ENCODE measurements around the gene CACNA2D3. TPM values are rescaled to one million over a fixed set of nuclear protein-coding genes. Genes with fewer than 3 reads are reported as not detected.
"Not testable (repeated sequence)": the region's sequence is repeated elsewhere in the genome, so short reads cannot be mapped to it uniquely, and the experiment has no call there.

The CACNA2D3 gene
- total RNA-seq, 1 donor from 2014 or later = 4.7 TPM

DNA sequence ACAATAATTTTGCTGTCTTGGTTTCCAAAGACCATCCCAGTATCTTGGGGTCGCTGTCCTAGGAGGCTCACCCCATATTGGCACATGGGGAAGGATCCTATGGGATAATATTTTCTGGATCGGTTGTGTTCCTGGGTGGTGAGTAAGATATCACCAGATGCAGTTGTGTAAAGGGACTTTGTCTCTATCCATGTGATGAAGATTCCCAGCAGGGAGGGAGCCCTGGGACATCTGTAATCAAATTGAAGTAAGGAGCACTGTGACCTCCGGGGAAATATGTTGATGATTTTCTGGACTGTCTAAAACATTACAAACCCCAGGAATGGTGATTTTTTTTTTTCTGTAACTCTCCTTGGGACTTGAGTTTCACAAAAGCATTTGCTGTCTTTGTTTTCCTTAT is 841.7 kb downstream of the CACNA2D3 start:
- no peak for DNase-seq (ENCODE audit: low spot score)

DNA sequence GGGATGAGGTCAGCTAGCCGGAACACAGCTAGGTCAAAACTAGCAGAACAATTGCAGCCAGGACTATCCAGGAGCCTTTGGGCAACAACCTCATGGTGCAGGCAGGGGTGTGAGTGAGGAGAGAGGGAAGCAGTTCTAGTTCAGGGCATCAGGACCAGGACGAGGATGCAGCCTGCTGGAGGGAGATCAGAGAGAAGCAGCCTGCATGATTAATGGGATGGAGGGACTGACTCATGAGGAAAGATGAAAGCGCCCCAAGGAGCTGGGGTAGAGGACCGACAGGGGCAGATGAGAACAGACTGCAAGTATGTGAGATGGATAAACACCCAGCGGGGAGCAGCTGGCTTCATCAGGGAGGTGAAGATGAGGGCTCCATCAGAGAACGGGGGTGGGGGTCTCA is 843.4 kb downstream of the CACNA2D3 start:
- DNase-seq (ENCODE audit: low spot score) = no peak

DNA sequence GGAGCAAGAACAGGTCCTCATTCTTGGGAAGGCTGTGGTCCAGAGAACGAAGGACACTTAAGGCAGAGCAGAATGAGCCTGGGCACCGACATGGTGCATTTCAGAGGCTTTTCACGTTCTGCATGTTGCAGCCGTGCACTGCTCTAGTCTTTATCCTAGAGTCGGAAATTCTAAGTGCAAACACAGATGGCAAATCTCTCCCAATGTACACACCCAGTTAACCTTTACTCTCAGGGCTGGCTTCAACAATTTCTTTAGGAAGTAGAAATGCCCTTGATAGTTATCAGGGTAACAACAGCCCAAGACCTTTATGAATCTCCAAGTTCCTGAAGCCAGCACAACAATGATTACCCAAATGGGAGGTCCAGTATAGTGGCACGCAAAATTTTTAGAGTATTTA is 844.6 kb downstream of the CACNA2D3 start:
- no peak for DNase-seq (ENCODE audit: low spot score)

DNA sequence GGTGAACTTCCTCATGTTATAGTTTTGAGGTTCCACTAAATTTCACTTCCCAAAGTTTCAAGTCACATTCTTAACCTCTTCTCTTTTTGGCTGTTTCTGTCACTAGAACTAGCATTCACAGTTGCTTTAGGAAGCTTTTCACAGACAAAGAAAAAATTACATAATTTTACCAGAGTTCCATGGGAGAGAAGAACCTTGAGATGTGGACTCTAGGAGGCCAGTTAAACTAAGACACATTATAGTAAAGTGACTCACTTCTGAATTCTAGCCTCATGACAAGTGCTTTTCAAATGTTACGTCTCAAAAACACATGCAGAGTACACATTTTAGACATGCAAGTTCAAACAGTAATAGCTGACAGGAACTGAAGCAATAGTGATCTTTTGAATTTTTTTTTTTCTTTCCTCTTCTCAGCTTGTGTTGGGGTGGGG is 845.4 kb downstream of the CACNA2D3 start:
- no peak for DNase-seq (ENCODE audit: low spot score)

DNA sequence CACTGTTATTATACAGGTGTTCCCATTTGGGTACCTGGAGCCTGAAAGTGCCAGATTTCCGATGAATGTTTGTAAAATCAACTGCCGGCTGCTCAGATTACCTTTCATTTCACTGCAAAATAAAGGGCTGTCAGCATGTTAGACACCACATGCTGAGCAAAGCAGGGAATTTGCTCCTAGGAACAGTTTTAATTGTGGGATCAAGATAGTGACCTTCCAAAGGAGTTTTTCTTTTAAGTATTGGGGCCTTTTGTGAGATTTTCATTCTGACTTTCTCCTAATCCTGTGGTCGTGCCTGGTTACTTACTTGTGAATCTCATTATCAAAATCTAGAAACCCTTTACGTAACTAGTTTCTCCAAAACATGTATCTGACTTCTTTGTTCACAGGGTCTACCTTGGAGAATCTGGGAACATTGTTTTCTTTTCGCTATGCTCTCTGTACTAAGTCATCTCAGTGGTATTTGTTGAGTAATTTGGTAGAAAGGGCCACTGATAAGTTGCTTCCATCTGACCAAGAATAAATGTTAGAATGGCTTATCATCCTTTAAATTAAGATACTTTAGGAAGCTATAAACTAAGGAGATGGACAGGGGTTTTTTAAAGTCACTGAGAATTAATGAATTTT is 846.3 kb downstream of the CACNA2D3 start:
- DNase-seq (ENCODE audit: low spot score) = no peak

DNA sequence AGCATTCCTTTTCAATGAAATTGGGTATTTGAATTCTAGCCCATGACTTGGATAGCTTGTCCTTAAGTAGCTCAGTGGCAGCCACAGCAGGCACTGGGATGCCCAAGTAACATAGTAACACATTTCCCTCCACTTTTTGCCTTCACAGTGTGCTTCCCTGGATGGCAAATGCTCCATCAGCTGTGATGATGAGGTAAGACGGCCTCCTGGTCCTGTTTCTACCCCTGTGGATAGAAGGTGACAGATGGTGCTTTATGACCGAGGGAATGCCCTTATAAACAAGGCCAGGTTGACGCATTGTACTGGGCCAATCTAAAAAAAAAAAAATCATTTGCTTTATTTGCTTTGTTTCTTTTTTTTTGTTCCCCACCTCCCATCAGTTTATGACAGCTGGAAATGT is 847.3 kb downstream of the CACNA2D3 start:
- DNase-seq (ENCODE audit: low spot score) = no peak

DNA sequence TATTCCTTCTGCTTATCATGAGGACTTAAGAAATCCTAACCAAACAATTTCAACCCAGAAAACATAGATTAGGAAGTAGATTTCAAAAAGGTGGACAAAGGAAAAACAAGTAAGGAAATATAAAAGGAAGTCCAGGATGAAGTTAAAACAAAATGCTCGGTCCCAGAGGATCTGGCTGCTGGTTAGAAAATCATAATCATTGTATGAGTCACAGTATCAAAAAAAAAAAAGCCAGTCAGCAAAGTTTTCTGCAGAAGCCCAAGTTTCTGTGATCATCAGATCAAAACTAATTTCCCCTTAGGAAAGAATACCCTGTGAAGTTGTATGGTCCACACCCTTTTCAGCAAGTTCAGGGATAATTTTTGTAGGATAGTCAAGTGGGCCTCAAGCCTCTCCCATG is 848.5 kb downstream of the CACNA2D3 start:
- no peak for DNase-seq (ENCODE audit: low spot score)

DNA sequence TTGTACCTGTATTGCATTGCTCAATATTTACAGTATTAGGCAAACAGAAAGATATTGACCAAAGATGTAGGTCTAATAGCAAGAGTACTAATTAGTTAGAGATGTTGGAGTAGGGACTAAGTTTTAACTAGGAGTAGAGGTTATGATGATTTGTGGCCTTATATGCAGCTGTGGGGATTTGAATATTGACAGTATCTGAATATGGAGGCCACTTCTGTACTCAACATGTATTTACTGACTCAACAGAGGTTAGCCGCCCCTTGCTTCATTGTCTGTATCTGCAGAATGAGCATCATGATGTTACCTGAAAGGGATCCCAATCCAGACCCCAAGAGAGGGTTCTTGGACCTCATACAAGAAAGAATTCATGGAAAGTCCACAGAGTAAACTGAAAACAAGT is 855.1 kb downstream of the CACNA2D3 start:
- no peak for DNase-seq (ENCODE audit: low spot score)

DNA sequence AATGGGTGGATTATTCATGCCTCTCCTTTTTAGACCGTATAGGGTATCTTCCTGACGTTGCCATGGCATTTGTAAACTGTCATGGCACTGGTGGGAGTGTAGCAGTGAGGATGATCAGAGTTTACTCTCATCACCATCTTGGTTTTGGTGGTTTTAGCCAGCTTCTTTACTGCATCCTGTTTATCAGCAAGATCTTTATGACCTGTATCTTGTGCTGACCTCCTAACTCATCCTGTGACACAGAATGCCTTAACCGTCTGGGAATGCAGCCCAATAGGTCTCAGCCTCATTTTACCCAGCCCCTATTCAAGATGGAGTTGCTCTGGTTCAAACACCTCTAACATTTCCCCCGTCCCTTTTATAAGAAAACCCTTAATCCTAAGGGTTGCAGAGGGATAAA is 855.6 kb downstream of the CACNA2D3 start:
- DNase-seq (ENCODE audit: low spot score) = not testable (repeated sequence)

DNA sequence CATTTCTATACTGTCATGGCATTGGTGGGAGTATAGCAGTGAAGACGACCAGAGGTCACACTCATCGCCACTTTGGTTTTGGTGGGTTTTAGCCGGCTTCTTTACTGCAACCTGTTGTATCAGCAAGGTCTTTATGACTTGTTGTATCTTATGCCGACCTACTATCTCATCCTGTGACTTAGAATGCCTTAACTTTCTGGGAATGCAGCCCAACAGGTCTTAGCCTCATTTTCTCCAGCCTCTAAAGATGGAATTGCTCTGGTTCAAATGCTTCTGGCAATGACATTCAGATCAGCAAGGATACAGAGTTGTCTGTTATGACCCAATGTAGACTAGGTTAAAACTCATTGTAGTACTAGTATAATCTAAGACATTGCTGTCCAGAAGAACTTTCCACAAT is 860.5 kb downstream of the CACNA2D3 start:
- DNase-seq (ENCODE audit: low spot score) = no peak

DNA sequence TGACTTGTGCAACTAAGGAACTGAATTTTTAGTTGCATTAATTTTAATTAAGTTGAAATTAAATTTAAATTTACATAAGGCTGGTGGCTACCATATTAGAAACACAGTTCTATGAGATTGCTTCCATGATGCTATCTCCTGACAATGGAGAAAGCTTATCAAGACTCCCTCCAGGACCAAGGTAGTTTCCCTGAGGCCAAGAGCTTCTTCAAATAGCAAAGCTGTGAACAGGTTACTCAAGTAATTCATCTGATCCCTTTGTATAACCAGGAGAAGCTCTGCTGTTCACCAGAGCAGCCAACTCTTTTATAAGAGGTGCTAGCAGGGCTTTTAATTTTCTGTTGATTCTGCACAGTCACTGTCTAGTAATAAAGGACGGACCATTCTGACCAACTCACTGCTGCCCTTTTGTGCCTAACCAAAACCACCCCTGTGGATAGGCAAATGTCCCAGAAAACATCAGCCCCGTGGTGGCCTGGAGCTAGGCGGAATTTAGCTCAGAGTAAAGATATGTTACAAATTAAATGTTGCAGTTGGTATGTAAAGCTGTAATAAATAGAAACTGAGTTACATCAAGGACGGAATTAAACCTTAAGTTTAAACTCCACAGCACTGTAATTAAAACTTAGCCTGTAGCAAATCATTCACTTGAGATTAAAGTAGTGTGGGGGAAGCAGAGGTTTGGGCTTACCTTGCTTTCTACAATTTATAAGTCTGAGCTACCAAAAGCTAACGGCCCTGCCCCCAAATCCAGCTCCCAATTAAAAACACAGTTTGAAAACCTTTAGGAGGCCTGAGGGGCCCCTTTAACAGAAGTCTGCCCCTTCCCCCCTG is 861.1 kb downstream of the CACNA2D3 start:
- DNase-seq (ENCODE audit: low spot score) = no peak

DNA sequence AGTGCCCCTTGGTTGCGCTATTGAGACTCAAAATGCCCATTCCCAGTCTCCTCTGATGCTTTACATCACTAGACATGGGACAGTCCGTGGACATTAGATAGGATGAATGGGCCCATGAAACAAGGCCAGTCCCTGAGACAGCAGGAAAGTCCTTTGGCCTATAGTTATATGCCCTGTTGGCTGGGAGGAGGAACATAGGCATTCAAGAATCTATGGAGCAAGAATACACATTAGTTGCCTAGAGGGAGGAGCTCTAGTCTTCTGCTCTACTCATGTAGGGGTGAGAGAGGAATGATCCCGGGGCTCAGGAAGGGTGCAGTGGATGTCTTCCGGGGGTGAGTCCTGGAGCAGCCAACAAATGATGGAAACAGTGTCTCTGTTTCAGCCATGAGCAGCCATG is 863.5 kb downstream of the CACNA2D3 start:
- DNase-seq (ENCODE audit: low spot score) = no peak

DNA sequence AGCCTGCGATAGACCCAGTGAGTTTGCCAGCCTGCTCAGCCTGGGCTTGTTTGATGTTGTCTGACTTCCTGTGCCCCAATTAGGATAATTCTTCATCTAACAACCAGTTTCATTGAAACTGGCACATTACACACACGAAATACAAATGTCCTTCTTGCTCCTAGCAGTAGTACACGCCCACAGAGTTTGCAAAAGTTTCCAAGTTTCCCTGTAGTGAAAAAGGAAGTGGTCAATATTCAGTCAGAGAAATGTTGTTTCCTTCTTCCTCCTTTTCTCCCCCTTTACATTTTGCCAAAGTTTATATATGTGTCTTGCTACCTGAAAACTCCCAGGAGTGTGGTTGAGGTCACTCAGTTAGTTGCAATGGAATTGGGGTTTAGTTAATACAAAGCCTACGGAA is 863.9 kb downstream of the CACNA2D3 start:
- DNase-seq (ENCODE audit: low spot score) = no peak

DNA sequence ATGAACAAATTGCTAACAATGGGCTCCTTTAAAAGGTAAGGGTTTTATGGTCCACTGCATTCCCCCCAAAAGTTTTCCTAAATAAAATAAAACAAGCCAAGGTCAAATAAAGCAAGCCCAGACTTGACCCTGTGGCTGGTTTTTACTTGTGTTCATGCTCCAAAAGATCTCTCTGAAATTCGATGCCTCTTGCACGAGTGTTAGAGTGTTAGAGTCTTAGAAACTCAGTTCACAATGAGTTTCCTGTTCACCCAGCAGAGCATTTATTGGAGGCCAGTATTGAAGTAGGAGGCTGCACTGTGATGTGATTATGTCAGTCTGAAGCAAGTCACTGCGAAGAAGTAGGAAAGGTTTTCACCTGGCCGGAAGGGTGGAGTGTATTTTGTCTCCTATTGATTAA is 865.4 kb downstream of the CACNA2D3 start:
- no peak for DNase-seq (ENCODE audit: low spot score)

DNA sequence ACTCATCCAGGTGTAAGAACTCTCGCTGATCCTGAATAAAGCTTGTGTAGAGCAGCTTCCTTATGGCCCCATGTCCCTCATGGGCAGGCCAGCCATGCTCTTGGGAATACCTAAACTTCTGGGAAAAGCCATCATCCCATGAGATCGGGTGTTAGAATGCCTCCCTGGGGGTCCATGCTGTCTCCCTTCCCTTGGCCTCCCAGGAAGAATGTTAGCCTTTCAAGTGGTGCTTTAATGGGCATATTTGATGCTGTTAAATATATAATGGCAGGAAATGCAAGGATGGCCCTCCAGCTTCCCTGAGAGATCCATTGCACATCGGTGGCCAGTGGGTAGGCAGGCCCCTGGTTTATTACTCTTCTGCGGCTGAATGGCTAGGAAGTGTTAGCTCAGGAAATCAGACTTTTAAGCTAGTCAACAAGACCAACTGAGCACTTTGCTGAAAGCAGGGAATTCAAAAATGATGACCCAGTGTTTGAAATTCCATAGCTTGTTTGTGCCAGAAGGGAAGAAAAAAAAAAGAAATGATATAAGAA is 866.0 kb downstream of the CACNA2D3 start:
- no peak for DNase-seq (ENCODE audit: low spot score)

DNA sequence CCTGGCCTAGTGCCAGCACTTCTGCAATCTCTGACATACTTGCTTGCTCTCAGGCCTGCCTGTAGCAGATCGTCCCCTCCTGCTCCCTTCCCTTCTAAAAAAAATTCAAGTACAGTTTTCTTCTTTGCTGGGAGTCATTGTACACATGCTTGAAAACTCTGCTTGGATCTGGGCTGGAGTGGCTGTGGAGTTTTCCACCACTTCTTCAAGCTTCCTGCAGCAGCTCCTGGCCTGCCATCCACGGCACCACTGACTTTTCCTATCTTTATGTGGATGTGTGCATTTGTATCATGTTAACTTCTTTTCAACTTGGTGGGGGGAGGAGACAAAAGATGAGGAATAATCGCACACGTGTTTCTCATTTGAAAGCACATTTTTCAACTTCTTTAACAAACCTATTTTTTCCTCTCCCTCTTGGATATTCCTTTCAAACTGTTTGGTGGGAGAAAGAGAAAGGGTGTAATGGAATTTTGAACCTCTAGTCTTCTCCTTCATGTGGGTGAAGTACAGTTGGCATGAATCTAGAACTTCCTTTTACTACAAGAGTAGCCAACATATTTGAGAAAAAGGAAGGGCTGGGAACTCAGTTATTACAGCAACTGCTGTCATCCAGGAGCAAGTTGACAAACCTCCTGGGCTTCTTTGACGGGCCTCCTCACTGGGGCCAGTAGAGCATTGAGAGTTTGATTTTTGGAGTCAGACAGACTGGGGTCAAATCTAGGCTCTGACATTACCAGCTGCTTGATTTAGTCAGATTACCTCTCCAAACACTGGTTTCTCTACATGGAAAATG is 866.7 kb downstream of the CACNA2D3 start:
- peak; percentile 42 for DNase-seq (ENCODE audit: low spot score)

DNA sequence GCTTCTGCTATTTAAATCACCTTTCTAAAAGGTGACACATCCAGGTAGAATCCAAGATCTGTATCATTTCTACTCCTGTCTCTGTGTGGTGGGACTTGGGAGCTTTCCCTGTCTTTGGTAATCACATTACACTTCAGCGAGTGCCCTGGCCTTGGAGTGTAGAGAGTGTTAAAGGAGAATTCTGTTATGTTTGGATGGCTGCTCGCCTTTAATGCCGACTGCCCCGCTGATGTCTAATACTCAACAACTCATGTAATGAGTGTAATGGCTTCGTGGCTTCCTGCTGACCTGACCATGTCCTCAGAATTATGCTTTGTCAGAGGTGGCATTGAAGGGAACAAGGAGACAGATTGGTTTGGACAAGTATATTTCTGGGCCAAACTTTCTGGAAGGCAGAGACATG is 871.8 kb downstream of the CACNA2D3 start:
- no peak for DNase-seq (ENCODE audit: low spot score)

DNA sequence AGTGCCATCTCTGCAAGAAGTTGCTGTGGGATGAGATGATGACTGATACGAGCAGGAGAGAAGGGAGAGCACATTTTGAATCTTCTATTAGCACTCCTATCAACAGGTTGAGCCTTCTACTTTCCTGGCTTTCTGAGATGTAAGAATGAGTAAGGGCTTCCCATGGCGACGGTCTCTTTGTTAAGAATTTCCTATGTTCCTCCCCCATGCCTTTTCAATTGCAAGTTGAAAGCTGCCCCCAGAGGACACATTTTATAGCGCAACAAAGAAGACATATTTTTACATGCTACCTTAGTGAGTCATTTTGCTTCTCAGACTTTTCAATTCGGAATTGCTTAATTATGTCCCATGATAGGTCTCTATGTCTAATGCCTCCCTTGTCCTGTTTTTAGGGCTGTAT is 876.8 kb downstream of the CACNA2D3 start:
- no peak for DNase-seq (ENCODE audit: low spot score)

DNA sequence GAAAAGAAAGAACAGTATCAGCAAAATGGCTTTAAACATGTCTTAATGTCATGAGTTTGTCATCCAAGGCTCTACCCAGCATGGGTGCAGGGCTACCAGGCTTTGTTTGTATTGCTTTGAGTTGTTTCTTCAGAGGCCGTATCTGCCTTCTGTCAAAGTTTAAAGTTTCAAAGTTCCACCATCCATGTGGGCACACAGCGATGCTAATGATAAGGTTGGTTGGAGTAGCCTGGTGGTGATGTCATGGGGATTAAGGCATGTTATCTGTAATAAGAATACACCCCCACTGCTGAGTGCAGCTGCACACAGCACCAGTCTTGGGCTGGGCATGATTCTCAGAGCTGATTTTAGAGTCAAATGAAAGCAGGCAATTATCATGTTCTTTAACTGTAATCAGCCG is 877.5 kb downstream of the CACNA2D3 start:
- no peak for DNase-seq (ENCODE audit: low spot score)

DNA sequence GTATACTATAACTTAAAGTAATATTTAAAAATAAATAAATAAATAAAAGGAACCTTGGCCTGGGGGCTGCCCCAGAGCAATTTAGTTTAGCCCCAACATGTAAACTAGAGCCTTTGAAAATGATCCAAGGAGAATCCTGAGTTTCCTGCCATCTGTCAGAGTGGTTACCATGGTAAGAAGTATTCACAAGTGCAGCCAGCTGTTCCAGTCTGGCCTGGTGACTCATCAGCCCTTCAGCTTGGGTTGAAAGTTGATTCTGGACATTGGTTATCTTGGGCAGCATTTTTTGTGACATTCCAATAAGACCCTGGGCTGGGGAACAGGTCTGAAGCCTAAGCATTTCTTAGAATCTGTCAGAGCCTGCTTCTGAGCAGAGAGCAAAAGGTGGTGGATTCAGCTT is 878.2 kb downstream of the CACNA2D3 start:
- no peak for DNase-seq (ENCODE audit: low spot score)

DNA sequence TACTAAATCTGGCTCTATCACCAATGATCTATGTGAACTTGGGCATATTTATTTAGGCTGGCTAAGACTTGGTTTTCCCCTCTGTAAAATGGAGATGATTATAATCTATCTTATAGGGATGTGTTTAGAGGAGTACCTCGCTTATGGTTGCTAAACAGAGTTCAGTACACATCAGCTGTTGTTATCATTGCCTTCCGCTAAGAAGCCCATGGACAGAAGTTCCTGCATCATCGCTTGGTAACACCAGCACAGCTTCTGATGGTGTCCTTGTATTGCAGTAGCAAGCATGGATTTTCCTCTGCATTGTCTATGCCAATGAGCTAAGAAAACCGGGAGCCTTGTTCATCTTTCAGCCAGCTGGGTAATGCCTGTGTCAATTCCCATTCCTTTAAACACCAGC is 878.6 kb downstream of the CACNA2D3 start:
- DNase-seq (ENCODE audit: low spot score) = no peak

DNA sequence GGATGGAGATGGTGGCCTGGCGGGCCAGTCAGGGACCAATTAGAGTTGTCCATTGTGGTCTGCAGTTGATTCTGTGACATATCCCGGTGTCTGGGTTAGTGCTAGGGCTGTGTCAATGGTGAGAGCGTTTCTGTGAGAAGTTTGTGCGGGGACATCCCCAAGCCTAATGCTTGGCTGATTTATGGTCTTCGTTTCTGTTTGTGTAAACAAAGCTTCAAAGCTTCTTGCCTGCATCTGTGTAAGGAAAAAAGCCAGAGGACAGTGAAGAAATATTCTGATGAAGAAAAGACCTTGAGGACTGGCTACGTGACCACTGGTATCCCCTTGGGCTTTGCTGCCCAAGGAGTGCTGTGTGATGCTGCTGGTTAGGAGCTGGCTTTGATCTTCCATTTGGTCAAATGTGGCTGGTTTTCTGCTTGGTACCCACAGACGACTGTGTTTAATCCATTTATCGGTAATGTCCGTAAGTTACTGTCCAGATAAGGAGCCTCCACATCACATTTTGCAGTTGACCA is 880.1 kb downstream of the CACNA2D3 start:
- DNase-seq (ENCODE audit: low spot score) = no peak
